Activated CD8-positive, alpha-beta memory T cell treated with anti-CD3 and anti-CD28 coated beads for 1 hour (primary cell): ENCODE measurements around the gene PLAAT2.

Experiments used
- DNase-seq, 2 donors: peaks; one replicate each; pipeline ENCODE4 v3.0.0-alpha.2; 2020; ENCODE audit warnings: low read depth in 1 of 2; ENCODE audit errors: extremely low read depth in 1 of 2

The PLAAT2 gene

DNA sequence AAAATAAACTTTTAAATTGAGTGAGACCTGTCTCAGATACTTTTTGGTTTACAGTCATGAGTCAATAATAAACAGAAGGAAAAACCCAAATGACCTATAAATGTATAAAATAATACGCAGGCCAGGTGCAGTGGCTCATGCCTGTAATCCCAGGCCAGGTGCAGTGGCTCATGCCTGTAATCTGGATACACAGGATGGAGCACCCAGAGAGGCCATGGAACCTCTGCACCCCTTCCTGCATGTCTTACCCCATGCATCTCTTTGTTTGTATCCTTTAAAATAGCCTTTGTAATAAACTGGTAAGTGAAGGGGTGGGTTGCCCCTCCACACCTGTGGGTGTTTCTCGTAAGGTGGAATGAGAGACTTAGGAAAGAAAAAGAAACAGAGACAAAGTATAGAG, 35.5 kb downstream of the PLAAT2 start:
- DNase-seq = no peak

- no peak for DNase-seq
Measured at GRCh38 chr11:63523151-63523550, 40.0 kb downstream of the PLAAT2 start.

DNA sequence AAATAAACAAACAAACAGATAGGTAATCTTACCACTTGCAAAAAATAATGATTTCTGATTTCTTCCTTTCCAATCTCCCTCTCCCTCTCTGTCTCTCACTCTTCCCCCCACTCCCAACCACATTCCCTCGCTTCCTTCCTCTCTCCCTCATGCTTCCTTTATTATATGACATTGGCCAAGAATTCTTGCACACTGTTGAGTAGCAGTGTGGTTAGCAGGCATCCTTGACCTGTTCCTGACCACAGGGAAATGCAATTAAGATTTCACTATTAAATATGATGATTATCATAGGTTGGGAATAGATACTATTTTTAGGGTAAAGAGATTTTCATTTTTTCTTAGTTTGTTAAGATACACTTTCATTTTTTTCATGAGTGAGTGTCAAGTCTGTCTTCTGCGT, 41.3 kb downstream of the PLAAT2 start:
- DNase-seq = no peak

DNA sequence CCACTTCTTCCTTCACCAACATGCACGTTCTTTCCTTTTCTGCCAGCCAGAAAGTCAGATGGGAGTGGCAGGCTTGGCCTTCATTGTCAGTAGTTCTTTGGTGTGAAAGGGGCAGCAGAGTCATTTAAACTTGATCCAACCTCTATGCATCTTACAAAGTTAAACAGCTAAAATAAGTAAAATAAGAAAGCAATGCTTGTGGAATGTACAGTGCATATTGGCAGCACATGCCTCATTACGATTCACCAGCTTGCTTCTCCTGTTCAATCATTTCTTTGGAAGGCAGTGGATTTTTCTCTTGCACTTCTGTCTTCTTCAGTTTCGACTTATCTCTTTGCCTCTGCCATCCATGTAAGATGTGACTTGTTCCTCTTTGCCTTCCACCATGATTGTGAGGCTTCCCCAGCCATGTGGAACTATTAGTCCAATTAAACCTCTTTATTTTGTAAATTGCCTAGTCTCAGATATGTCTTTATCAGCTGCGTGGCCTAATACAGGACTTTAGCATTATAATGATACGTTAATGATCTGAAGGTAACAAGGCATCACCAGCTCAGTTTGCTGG, 42.5 kb downstream of the PLAAT2 start:
- DNase-seq = no peak

DNA sequence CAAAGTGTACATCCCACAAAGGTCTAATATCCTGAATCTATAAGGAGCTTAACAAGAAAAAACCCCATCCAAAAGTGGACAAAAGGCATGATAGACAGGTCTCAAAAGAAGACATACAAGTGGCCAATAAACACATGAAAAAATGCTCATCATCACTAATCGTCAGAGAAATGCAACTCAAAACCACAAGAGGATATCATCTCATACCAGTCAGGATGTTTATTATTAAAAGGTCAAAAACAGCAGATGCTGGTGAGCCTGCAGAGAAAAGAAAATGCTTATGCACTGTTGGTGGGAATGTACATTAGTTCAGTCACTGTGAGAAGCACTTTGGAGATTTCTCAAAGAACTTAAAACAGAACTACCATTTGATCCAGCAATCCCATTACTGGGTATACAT, 44.6 kb downstream of the PLAAT2 start:
- no peak for DNase-seq

GRCh38 chr11:63517156-63517555, 46.0 kb downstream of the PLAAT2 start:
- DNase-seq = no peak

DNA sequence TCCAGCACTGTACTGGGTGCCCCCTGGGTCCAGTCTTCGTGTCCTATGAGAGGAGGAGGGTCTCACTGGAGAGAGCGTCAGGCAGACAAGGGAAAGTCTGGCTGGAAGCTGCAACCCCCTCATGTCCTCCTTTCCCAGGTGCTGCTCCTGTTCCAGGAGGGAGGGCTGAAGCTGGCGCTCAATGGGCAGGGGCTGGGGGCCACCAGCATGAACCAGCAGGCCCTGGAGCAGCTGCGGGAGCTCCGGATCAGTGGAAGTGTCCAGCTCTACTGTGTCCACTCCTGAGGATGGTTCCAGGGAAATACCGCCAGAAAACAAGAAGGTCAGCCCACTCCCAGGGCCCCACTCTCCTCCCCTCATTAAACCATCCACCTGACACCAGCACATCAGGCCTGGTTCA, 47.1 kb downstream of the PLAAT2 start:
- DNase-seq = no peak

DNA sequence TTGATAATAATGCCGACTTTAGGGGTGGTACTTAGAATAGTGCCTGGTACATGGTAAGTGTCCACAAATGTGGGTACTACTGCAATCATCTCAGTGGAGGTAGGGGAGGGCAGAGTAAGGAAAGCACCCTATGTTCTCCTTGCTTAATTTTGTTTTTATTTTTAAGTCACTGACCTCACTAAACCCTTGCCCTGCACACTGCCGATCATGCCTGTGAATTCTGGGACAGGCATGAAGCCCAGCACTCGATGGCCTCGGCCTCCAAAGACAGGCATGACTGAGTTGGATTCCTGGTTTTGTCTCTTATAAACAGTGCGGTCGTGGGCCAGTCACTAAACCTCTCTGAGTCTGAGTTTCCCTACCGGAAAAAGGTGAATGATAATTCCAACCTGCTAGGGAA, 50.4 kb downstream of the PLAAT2 start:
- DNase-seq = no peak

GRCh38 chr11:63511048-63511748, 52.0 kb downstream of the PLAAT2 start:
- no peak for DNase-seq

DNA sequence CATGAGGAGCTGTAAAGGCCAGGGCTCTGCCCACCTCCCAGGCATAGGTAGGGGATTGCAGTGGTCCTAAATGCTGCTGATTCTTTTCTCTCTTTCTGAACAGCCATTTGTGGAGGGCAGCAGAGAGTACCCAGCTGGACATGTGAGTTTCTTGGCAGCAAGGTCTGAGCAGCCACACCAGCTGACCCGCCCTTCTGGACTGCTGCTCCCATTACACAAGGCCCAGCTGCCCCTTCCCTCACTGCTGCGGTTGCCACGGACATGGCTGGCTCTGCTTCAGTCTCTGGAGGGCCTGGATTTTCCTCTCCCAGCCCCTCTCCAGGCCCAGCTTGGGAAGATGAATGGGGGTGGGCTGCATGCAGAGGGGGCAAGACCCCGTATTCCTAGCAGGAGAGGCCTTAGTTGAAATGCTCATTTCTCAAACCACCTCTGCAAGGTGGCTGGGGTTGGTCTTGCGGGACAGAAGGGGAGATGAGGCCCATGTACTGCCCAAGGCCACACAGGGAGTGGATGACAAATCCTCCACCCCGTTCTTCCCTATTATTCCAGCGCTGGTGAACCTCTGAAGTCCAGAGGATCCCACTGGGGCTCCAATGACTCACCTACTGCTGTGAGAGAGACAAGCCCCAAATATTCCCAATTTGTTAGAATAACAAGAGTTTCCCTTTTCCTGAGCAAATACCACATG, 52.7 kb downstream of the PLAAT2 start:
- DNase-seq = no peak

DNA sequence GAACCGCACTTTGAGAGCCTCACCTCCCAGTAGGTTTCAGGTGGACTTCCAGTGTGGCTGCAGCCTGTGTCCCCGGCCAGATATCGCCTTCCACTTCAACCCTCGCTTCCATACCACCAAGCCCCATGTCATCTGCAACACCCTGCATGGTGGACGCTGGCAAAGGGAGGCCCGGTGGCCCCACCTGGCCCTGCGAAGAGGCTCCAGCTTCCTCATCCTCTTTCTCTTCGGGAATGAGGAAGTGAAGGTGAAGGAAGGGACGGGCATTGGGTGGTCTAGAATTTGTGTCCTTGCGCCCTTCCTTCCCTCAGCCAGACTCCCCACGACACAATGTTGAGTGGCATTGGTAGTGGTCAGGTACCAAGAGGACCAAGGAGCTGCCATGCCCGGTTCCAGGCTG, 54.4 kb downstream of the PLAAT2 start:
- DNase-seq = no peak

DNA sequence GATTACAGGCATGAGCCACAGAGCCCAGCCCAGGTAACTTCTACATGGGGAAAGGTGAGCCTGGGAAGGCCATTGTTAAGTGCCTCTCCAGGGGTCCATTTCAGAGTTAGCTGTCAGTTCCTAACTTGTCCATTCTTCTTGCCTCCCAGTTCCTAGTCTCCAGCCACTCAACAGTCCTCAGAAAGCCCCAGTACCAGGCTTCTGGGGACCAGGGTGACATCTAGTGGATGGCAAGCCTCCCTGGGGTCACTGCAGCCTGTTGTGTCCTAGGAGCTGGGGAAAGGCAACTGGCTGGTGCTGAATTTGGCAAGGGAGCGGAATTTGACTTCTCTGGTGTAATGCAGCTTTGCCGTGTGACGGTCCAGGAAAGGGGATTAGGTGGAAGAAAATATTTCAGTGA, 55.2 kb downstream of the PLAAT2 start:
- DNase-seq = no peak

DNA sequence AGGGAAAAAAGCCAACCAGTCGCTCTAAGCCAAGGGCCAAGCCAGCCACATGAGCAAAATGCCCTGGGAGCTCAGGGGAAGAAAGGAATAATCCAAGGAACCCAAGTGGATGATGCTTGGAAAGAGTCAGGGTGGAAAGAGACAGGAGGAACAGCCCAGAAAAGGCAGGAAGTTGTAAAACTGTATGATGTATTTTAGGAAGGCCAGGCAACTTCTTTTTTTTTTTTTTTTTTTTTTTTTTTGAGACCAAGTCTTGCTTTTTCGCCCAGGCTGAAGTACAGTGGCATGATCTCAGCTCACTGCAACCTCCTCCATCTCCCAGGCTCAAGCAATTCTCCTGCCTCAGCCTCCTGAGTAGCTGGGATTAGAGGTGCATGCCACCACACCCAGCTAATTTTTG, 55.7 kb downstream of the PLAAT2 start:
- no peak for DNase-seq

GRCh38 chr11:63506876-63507275, 56.3 kb downstream of the PLAAT2 start:
- no peak for DNase-seq

GRCh38 chr11:63505857-63506528, 57.2 kb downstream of the PLAAT2 start, which contains the start of gene LGALS12:
LGALS12 (plus strand) TSS chr11:63506084; CDS start chr11:63506459, 375 bp downstream.
- DNase-seq = no peak

DNA sequence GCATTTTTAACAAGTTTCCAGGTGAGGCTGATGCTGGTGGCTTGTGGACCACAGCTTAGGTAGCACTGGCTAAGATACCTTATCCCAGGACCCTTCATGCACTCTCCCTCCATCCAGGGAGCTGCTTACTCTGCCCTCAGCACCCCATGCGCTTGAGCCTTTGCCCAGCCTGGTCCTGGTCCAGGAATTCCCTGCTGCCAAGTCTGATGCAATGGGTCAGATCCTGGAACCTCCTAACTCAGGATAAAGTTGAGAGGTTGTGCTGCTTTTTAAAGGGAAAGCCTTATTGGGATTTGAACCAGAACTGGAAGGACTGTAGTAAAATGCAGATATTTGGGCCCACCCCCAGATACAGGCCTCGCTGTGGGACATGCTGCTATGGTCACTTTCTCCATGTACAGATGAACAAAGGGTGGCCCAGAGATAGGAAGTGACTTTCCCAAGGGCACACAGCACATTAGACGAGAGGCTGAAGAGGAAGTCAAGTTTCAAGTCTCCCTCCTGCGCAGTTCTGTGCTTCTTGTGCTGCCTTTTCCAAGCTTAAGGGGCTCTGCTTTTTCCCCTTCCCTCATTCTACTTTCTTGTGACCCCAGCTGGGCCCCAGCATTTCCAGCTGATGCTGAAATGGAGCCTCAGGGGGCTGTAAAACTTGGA, 58.1 kb downstream of the PLAAT2 start:
- no peak for DNase-seq

GRCh38 chr11:63504054-63504453, 59.1 kb downstream of the PLAAT2 start:
- DNase-seq = no peak

DNA sequence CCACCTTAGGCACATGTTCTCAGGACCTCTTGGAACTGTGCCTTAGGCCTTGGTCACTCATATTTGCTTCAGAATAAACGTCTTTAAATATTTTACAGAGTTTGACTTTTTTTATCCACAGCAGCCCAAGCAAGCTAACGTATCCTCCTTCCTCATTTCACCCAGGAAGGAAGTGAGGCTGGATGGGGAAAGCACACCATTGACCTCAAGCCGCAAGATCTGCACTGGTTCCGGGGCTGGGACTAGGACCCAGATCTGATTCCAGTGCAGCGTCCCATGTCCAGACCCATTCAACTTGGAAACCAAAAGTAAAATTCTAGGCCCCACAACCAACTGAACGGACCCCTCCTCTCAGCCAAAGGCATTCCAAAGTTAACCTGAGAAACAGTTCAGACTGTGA, 59.7 kb downstream of the PLAAT2 start:
- no peak for DNase-seq
